ENCODE results near the gene ACTRT2. TPM values are rescaled to one million over a fixed set of nuclear protein-coding genes. Genes with fewer than 3 reads are reported as not detected.

ACTRT2 gene
- total RNA-seq, 1 donor from 2014 or later: not detected

- Mint-ChIP-seq H3K36me3 (ENCODE audit: low read depth, unreplicated experiment) (no peaks in the 10 kb centered on the region), H3K9me3 (ENCODE audit: unreplicated experiment) (no peaks in the 10 kb centered on the region), H3K4me3 (ENCODE audit: unreplicated experiment) (no peak overlapping the region), H3K27me3 (ENCODE audit: unreplicated experiment) (peaks cover 3% of the 10 kb centered on the region), H3K27ac (ENCODE audit: unreplicated experiment) (no peak overlapping the region), H3K4me1 (ENCODE audit: unreplicated experiment) (peaks cover 5% of the 10 kb centered on the region)
- no peak for DNase-seq (ENCODE audit: low spot score)
- no peak for TF ChIP-seq CTCF (IDR thresholded peaks at IDR 0.05; ENCODE audit: unreplicated experiment)
These were observed 12.9 kb downstream of the ACTRT2 start for GRCh38 chr1:3034162-3034561.

- H3K27ac Mint-ChIP-seq (ENCODE audit: unreplicated experiment): no peak overlapping the region
- peaks cover 3% of the 10 kb centered on the region for H3K27me3 Mint-ChIP-seq (ENCODE audit: unreplicated experiment)
- no peak for DNase-seq (ENCODE audit: low spot score)
- peaks cover 5% of the 10 kb centered on the region for H3K4me1 Mint-ChIP-seq (ENCODE audit: unreplicated experiment)
- H3K36me3 Mint-ChIP-seq (ENCODE audit: low read depth, unreplicated experiment): no peaks in the 10 kb centered on the region
- no peak overlapping the region for H3K4me3 Mint-ChIP-seq (ENCODE audit: unreplicated experiment)
- no peaks in the 10 kb centered on the region for H3K9me3 Mint-ChIP-seq (ENCODE audit: unreplicated experiment)
- TF ChIP-seq CTCF (IDR thresholded peaks at IDR 0.05; ENCODE audit: unreplicated experiment): no peak
These were observed 13.7 kb downstream of the ACTRT2 start for GRCh38 chr1:3034728-3035562.

GRCh38 chr1:3035563-3036446 is 14.5 kb downstream of the ACTRT2 start:
- Mint-ChIP-seq H3K36me3 (ENCODE audit: low read depth, unreplicated experiment) (no peaks in the 10 kb centered on the region), H3K27me3 (ENCODE audit: unreplicated experiment) (peaks cover 3% of the 10 kb centered on the region), H3K4me1 (ENCODE audit: unreplicated experiment) (peaks cover 5% of the 10 kb centered on the region), H3K27ac (ENCODE audit: unreplicated experiment) (no peak overlapping the region), H3K4me3 (ENCODE audit: unreplicated experiment) (no peak overlapping the region), H3K9me3 (ENCODE audit: unreplicated experiment) (no peaks in the 10 kb centered on the region)
- no peak for TF ChIP-seq CTCF (IDR thresholded peaks at IDR 0.05; ENCODE audit: unreplicated experiment)
- no peak for DNase-seq (ENCODE audit: low spot score)

- Mint-ChIP-seq H3K27ac (ENCODE audit: unreplicated experiment) (no peak overlapping the region), H3K4me3 (ENCODE audit: unreplicated experiment) (no peak overlapping the region), H3K27me3 (ENCODE audit: unreplicated experiment) (peaks cover 3% of the 10 kb centered on the region), H3K36me3 (ENCODE audit: low read depth, unreplicated experiment) (no peaks in the 10 kb centered on the region), H3K9me3 (ENCODE audit: unreplicated experiment) (no peaks in the 10 kb centered on the region), H3K4me1 (ENCODE audit: unreplicated experiment) (peaks cover 5% of the 10 kb centered on the region)
- DNase-seq (ENCODE audit: low spot score): no peak
- TF ChIP-seq CTCF (IDR thresholded peaks at IDR 0.05; ENCODE audit: unreplicated experiment): no peak
These were observed 15.4 kb downstream of the ACTRT2 start for GRCh38 chr1:3036447-3037280.

Measured in endothelial cell (in vitro differentiated cells).